Stimulated activated CD4-positive, alpha-beta T cell treated with anti-CD3 and anti-CD28 coated beads, Interleukin-12 subunit alpha, Interleukin-12 subunit beta, amount 100 ng/mL, for 4 hours (primary cell): ENCODE results near the gene CHD5.

Experiments used
- DNase-seq: peaks from one replicate; pipeline ENCODE4 v3.0.0-alpha.2; 2020

The CHD5 gene

GRCh38 chr1:6052543-6053205 is 127.4 kb downstream of the CHD5 start:
- DNase-seq = peak; percentile 34
